H1 (cell line): ENCODE results near the gene SOX10. TPM values are rescaled to one million over a fixed set of nuclear protein-coding genes. Genes with fewer than 3 reads are reported as not detected.

Source experiments
- ATF2 ChIP-seq: IDR thresholded peaks from 2 replicates; pipeline ENCODE4 v1.6.1; 2012; ENCODE audit warnings: low read length, inconsistent platforms
- CHD7 ChIP-seq: fragments of 300-600 bp; sonication (generic); IDR thresholded peaks from 2 replicates; pipeline ENCODE4 v1.7.1; 2012; ENCODE audit warnings: low read length, moderate library complexity, mild to moderate bottlenecking, inconsistent platforms; ENCODE audit not compliant: insufficient replicate concordance
- JUN ChIP-seq: IDR thresholded peaks from 2 replicates; pipeline ENCODE4 v1.6.1; 2011; ENCODE audit warnings: low read depth, mild to moderate bottlenecking, improper control_type of control experiment, low read length
- MAX ChIP-seq: IDR thresholded peaks from 2 replicates; pipeline ENCODE4 v1.6.1; 2012; ENCODE audit warnings: inconsistent platforms
- POLR2A ChIP-seq, 2 experiments: IDR thresholded peaks; 1 replicate in 1 of 2; 2 replicates in 1 of 2; pipeline ENCODE4 v1.6.1; 2011; ENCODE audit warnings: low read depth in 2 of 2, low read length in 2 of 2, mild to moderate bottlenecking in 2 of 2; ENCODE audit errors: control extremely low read depth in 1 of 2
- SIX5 ChIP-seq: IDR thresholded peaks from 2 replicates; pipeline ENCODE4 v1.6.1; 2011; ENCODE audit warnings: mild to moderate bottlenecking, low read depth, low read length
- TAF7 ChIP-seq: optimal IDR thresholded peaks from 2 replicates; pipeline ENCODE3; 2011; ENCODE audit warnings: low read depth, mild to moderate bottlenecking, inconsistent platforms, low read length, moderate library complexity, borderline replicate concordance
- polyA plus RNA-seq, 7 experiments: library from polyadenylated mRNA; depleted of rRNA in 3 of 7; stranded (reverse) in 5 of 7; unstranded in 2 of 7; fragments of >200 nt in 5 of 7; fragments of 200-250 nt in 2 of 7; gene quantifications; 1 replicate in 5 of 7; 2 replicates in 1 of 7; 4 replicates in 1 of 7; pipeline versions ENCODE4 v1.2.1 to v1.2.3, GENCODE V29; 2011 to 2013; ENCODE audit warnings: missing spikeins in 2 of 7, mixed read lengths in 2 of 7
- total RNA-seq: library from RNA; stranded (reverse); fragmentation: NEBNext Ultra II Directional; extraction: Animal tissue kit (Norgen Biotek cat#: 25700); gene quantifications from 2 replicates; pipeline ENCODE4 v1.2.1, GENCODE V29; 2021

Gene SOX10
- total and polyA plus RNA-seq, 2 of the 8 experiments (the other 6 are each of a cell fraction or from before 2014, with no cell fraction given), result 2.7 TPM

- TF ChIP-seq TAF7 (peak; percentile 47), CHD7 (no peak), ATF2 (no peak), JUN (no peak), MAX (0 out of 2 replicates have a peak, but pooled peaks have one; percentile 18), SIX5 (no peak), POLR2A (IDR thresholded peaks at IDR 0.05; ENCODE audit: control extremely low read depth in 1 of 2, low read depth in 2 of 2, low read length in 2 of 2) (peak in 1 of 2 experiments; percentile 56; a peak in 1 of 3 replicates)
These were observed at the start of gene SOX10 (continued) for GRCh38 chr22:37983860-37984791.
